GM12872 (cell line): ENCODE results near the gene MYH14.

Experiments
- TF ChIP-seq, protein P1 (sequence below): IDR thresholded peaks from 3 replicates; pipeline ENCODE4 v1.5.1; 2011; ENCODE audit warnings: low read depth, mild to moderate bottlenecking, low read length, moderate library complexity; ENCODE audit not compliant: insufficient read depth

MYH14 gene

DNA sequence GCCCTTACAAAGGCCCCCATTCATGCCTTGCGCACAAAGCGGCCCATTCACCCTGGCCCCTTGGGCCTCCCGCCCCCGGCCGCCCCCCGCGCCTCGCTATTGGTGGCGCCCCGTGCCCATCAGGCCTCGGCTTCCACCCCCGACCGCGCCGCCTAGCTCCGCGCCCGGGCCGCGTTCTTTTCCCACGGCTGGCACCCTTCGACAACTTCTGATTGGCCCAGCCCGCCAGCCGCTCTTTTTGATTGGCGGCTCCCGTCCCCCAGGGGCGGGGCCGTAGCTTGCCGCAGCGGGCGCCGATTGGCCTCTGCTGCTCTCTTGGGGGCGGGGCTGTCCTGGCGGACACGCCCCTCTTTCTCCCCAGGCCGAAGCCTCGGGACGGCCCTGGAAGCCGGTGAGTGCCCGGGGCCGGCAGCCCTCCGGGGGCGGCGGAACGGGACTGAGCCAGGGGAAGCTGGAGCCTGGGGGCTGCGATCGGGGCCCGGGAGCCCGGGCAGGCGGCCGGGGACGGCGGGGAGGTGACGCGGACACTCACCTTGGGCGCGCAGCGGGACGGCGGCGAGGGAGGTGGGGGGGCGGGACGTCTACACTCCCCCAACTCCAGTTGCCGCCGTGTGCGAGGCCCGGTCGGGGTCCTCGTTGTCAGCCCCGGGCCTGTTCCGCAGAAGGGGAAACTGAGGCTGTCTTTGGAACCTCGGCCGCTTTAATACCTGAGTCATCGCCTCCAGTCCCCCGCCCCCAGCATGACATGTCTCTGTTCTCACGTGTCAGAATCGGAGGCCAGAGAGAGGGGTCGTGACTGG, at the start of gene MYH14:
TSS of gene MYH14 (plus strand) at position 342 of the 800 bp plus-strand sequence. CDS start 6,744 bp downstream, outside the sequence.
- TF ChIP-seq, protein P1, sequence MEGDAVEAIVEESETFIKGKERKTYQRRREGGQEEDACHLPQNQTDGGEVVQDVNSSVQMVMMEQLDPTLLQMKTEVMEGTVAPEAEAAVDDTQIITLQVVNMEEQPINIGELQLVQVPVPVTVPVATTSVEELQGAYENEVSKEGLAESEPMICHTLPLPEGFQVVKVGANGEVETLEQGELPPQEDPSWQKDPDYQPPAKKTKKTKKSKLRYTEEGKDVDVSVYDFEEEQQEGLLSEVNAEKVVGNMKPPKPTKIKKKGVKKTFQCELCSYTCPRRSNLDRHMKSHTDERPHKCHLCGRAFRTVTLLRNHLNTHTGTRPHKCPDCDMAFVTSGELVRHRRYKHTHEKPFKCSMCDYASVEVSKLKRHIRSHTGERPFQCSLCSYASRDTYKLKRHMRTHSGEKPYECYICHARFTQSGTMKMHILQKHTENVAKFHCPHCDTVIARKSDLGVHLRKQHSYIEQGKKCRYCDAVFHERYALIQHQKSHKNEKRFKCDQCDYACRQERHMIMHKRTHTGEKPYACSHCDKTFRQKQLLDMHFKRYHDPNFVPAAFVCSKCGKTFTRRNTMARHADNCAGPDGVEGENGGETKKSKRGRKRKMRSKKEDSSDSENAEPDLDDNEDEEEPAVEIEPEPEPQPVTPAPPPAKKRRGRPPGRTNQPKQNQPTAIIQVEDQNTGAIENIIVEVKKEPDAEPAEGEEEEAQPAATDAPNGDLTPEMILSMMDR = no peak

- TF ChIP-seq, protein P1 = no peak
Measured at GRCh38 chr19:50154529-50154928, 48.9 kb upstream of the MYH14 start.

- TF ChIP-seq, protein P1 = peak; percentile 35; the same call in 1 of the 3 replicates
Measured at GRCh38 chr19:50155520-50156109, 47.8 kb upstream of the MYH14 start.

- TF ChIP-seq, protein P1 = no peak
Measured at GRCh38 chr19:50158577-50158976, 44.8 kb upstream of the MYH14 start.

GRCh38 chr19:50159078-50159477, 44.3 kb upstream of the MYH14 start:
- TF ChIP-seq, protein P1 = no peak

GRCh38 chr19:50162988-50163387, 40.4 kb upstream of the MYH14 start, which contains the start of gene IZUMO2:
TSS of gene IZUMO2 (minus strand) at chr19:50163281. CDS start at chr19:50163194, 87 bp downstream.
- TF ChIP-seq, protein P1 = no peak

DNA sequence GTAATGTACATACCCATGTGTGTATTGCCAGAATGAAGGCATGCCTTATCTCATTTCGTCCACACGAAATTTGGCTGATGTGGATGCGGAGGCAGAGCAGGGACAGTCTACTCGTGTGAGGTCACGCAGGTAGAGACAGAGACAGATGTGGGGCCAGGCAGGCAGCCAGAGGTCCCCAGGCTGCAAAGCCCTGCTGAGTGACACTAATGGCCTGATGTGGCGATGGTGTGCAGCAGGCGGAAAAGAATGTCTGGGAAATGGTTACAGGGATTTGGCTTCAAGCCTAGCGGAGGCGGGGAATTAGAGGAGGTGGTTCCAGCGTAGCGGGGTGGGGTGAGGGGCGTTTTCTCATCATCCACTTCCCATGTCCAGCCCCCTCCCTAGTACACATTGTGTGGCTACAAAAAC, 36.1 kb upstream of the MYH14 start:
- TF ChIP-seq, protein P1 = no peak
